ENCODE data around the gene CKLF.

GRCh38 chr16:66598111-66598510 lies 45.7 kb downstream of the CKLF start:
- no peak for TF ChIP-seq EZH2 (IDR thresholded peaks at IDR 0.05; ENCODE audit: low read depth)
- no peak for TF ChIP-seq CTCF (conservative IDR thresholded peaks at IDR 0.05)

Measured in PC-9 (cell line).